SW 1271 (cell line): Measurements from ENCODE around the gene NKTR.

ENCODE experiments used
- DNase-seq, 2 experiments: peaks; one replicate each; lab custom pipeline; 2025; lab: John Stamatoyannopoulos, UW

Gene NKTR

DNA sequence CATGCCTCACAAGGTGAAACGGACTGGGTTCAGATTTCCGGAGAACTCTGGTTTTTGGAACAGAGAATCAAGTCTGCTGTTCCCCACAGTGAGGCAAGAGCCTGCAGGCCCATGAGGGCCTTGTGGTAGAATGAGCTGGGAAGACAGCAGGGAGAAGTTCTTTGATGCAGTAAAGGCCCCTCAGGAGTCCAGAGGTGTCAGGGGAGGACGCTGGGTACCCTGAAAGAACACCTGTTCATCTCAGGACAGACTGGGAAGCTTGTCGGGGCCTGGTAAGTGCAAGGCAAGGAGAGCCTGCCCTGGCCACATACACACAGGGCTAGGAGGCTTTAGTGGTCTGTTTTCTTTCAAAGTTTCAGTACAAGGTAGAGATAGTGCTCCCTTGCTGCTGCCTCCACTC lies 49.3 kb downstream of the NKTR start:
- no peak for DNase-seq

DNA sequence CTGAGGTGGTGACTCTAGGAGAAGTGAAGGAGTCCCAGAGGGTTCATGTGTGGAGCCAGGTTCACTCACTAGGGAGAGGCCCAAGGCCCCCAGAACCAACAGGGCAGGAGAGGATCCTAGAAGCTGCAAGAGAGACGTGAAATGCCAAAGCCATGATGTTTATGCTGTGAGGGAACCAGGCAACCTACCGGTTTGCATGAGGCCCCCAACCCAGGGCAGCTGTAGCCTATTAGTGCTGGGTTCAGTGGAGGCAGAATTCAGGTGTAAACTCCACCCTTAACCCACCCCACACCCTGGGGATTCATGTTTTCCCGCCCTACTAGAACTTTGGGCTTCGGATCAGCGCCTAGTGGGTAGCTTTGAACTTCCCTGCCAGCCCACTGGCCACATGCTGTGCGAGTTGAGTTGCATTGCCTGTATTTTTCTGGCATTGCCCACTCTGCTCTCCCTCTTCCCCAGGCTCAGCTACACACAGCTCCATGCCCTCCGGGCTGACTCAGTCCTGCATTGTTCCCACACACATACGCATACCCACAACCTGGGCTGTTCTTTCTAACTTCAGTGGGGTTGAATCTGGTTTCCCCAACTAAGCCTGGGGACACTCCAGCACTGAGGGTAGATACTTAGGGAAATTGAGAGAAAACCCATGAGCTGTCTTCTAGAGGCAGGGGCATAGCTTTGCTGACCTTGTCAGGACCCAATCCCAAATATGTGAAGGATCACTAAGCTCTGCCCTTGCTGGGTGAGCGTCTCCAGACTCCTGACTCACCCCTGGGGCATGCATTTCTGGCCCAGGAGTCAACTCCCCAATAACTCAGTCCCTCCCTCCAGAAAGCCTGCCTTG lies 51.0 kb downstream of the NKTR start:
- no peak for DNase-seq

GRCh38 chr3:42652251-42652610 lies 51.7 kb downstream of the NKTR start:
- DNase-seq: no peak

DNA sequence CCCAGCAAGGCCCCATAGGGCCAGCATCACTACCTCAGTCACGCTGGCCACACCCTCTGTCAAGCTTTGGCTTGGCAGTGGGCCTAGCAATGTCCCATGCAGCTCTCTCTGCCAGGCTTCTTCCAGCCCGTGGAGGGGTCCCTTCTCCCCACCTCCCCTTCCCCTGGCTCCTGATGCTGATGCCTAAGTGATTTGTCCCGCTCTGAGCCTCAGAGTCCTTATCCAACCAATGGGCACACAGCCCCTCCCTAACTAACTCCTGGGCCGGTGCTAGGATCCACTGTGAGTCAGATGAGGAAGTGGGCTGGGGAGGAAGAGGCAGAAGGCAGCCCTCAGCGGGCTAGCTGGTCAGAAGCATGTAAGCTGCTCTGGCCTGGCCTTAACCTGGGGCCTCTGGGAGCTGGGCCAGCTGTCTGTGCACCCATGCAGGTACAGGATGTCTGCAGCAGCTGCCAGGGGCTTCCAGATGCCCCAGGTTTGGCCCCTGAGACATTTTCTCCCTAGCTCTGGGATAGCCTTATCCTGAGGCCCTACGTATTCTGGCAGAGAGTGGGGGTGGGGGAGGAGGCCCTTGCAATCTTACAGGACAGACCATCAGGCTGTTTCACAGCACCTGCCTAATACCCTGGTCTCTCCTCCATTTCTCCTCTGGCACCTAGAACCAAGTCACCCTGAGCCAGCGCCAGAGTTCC lies 52.3 kb downstream of the NKTR start:
- peak in 1 of 2 experiments; percentile 57 for DNase-seq

DNA sequence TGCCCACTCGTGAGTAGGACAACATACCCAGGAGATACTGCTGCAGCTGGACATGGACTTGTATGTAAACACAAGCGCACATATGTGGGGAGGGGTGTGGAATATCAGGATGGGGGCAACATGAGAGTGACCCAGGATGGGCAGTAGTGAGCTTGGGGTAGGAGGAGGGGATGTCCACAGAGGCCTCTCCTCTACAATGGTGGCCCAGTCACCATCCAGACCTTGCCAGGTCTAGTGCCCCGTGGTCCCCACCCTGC lies 52.7 kb downstream of the NKTR start:
- DNase-seq: no peak

DNA sequence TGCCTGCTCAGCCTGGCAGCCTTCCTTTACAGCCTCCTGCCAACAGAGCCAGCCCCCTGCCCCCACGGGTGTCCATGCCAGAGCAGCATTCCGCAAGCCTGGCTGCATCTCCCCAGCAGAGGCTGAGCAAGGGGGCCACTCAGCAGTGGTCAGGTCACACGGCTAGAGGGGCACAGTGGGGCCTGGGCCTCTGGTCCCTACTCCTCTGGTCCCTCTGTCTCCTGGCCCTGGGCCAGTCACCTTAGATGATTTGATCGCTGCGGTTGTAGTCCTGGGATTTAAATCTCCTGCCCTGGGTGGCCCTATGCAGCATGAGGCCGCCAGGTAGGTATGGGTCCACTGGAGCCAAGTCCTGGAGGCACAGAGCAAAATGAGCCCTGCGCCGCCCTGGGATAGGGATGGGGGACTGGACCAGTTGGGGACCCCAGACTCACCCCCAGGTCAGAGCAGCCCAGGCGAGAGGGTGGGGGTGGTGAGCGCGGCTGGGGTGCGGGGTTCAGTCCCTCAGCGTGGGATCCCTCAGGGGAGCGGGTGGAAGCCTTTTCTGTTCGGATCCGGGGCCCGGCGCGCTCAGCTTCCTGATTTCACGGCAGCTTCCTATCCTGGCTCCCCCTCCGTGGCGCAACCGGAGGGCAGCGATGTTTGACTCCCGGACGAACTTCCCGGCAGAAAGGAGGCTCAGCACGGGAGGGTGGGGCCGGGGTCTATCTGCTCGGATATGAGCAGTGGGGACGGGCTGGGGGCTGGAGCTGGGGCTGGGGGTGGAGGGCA lies 53.3 kb downstream of the NKTR start, which contains the start of gene ZBTB47:
Gene ZBTB47 (plus strand): TSS at position 138 of the 771 bp plus-strand sequence. CDS start 4,659 bp downstream, outside the sequence.
- DNase-seq: no peak

DNA sequence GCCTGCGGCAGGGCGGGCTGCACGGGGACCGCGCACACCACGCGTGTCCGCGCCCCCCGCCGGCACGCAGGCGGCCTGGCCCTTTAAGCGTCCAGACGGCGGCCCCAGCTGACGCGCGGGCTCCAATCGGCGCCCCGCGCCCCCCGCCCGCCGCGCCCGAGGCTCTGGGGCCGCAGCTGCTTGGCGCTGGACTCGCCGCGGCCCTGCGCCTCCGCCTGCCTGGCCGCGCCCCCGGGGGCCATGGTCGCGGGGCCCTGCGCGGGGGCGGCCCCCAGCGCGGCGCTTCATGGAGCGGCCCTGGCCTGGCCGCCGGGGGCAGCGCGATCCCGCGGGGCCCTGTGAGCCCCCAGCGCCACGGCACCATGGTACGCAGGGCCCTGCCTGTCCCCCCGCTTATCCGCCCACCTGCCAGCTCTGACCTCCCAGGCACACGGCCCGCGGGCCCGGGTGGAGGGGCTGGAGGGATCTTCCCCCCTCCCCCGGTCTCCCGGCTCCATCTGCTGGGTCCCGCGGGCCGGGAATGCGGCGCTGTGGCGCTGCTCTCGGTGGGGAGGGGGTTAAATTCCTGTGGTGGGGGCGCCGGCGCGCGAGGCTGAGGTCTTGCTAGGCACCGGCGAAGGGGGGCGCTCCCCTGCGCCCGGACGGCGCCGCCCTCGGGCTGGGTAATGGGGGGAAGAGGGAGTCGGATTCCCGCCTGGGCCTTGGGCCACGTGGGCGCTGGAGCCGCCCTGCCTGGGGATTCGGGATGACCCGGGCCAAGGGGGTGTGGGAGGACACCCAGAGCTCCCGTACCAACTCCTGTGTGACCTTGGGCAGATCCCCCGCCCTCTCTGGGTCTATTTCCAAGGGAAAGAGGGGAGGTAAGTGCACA lies 54.1 kb downstream of the NKTR start:
- DNase-seq: peak in 1 of 2 experiments; percentile 7

- no peak for DNase-seq
Observed at GRCh38 chr3:42655331-42655888, 54.9 kb downstream of the NKTR start.

GRCh38 chr3:42655980-42656679 lies 55.6 kb downstream of the NKTR start:
- DNase-seq: no peak

- DNase-seq: no peak
Observed at GRCh38 chr3:42656680-42657610, 56.5 kb downstream of the NKTR start.

DNA sequence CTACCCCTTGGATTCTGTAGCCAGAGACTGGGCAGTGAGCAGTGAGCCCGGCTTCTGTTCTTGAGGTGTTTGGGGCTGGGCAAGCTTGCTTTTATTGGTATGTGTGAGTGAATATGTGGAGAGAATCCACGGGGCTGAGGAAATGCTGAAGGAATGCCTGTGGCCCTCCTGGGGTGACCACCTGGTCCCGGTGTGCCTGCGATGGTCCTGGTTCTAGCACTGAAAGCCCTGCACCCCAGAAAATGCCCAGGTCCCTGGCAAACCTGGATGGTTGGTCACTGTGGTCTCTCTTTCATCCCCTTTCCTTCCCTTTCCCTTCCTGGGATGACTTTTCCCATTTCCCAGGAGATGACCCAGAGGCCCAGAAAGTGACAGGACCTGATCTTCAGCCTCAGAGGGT lies 57.2 kb downstream of the NKTR start:
- DNase-seq: no peak

DNA sequence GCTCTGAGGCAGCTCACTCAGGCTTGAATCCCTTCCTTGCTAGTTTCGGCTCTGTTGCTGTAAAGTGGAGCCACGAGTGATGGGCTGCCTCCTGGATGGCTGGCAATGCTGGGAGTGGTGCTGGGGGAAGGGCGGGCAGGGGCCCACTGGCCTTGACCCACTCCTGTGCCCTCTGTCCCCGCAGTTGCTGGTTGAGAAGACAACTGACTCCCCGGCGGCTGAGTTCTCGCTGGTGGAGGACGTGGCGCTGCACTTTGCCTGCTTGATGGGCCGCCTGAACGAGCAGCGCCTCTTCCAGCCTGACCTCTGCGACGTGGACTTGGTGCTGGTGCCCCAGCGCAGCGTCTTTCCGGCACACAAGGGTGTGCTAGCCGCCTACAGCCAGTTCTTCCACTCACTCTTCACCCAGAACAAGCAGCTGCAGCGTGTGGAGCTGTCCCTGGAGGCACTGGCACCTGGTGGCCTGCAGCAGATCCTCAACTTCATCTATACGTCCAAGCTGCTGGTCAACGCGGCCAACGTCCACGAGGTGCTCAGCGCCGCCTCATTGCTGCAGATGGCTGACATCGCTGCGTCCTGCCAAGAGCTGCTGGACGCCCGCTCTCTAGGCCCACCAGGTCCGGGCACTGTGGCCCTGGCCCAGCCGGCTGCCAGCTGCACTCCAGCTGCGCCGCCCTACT lies 57.7 kb downstream of the NKTR start:
- no peak for DNase-seq

DNA sequence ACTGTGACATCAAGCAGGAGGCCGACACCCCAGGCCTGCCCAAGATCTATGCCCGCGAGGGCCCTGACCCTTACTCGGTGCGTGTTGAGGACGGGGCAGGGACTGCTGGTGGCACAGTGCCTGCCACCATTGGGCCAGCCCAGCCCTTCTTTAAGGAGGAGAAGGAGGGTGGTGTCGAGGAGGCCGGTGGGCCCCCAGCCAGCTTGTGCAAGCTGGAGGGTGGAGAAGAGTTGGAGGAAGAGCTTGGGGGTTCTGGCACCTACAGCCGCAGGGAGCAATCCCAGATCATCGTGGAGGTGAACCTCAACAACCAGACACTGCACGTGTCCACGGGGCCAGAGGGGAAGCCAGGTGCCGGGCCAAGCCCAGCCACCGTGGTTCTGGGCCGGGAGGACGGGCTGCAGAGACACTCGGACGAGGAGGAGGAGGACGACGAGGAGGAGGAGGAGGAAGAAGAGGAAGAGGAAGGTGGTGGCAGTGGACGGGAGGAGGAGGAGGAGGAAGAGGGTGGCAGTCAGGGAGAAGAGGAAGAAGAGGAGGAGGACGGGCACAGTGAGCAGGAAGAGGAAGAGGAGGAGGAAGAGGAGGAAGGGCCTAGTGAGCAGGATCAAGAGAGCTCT lies 58.4 kb downstream of the NKTR start:
- no peak for DNase-seq

GRCh38 chr3:42659451-42660130 lies 59.1 kb downstream of the NKTR start:
- DNase-seq: no peak

GRCh38 chr3:42660131-42660715 lies 59.7 kb downstream of the NKTR start:
- no peak for DNase-seq

DNA sequence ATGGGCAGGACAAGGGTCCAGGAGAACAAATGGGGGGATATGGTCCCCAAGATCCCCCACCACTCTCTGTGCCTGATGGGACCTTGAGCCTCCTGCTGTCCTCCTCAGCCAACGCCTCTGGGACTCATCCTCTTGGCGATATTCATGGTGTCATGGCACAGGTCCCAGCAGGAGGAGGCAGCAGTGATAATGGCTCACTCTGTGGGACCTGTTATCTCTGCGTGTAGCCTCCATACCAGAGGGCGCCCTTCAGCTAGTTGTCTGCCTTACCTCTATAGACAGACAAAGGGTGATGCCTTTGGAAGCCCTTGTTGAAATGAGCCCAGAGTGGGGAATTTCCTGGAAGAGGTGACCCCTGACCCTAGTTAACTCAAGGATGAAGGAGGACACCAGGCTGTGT lies 60.4 kb downstream of the NKTR start:
- peak in 1 of 2 experiments; percentile 36 for DNase-seq

DNA sequence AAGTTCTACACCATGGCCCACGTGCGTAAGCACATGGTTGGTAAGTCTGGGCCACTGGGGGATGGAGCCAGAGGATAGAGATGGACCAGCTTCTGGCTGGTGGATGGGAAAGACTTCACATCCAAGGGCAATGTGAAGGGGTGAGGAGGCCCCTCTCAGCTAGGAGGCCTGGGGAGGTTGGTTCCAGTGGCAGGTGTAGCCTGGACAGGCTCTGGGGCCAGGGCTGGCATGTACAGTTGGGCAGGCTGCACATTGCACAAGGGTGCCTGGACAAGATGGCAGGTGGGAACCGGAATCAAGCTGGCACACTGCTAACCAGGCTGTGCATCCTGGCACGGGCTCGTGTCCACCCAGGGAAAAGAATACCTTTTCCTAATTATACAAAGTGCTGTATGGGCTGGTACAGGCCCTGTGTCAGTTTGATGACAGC lies 61.1 kb downstream of the NKTR start:
- no peak for DNase-seq
